Limb (tissue), 2 donors: Measurements from ENCODE around the gene HSF4.
"Not testable (repeated sequence)": the region's sequence is repeated elsewhere in the genome, so short reads cannot be mapped to it uniquely, and the experiment has no call there.

Source experiments
- DNase-seq, 2 donors: peaks; one replicate each; pipeline ENCODE4 v3.0.0-alpha.2; 2016; ENCODE audit errors: extremely low spot score in 2 of 2

HSF4 gene

GRCh38 chr16:67164599-67165061, at the start of gene HSF4:
TSS of gene HSF4 (plus strand) at chr16:67164745. CDS start at chr16:67164812, 67 bp downstream.
- peak in 1 of 2 donors; percentile 46 for DNase-seq

GRCh38 chr16:67114793-67115192, 49.8 kb upstream of the HSF4 start:
- DNase-seq, result no peak

- no peak for DNase-seq
Measured at GRCh38 chr16:67115639-67116038, 48.9 kb upstream of the HSF4 start.

GRCh38 chr16:67116388-67117311, 47.9 kb upstream of the HSF4 start:
- no peak for DNase-seq

- no peak for DNase-seq
Measured at GRCh38 chr16:67117716-67118115, 46.8 kb upstream of the HSF4 start.

- DNase-seq, result no peak
Measured at GRCh38 chr16:67120025-67120424, 44.5 kb upstream of the HSF4 start.

GRCh38 chr16:67122799-67123198, 41.7 kb upstream of the HSF4 start:
- DNase-seq, result not testable (repeated sequence)

- DNase-seq, result no peak
Measured at GRCh38 chr16:67128417-67128816, 36.1 kb upstream of the HSF4 start.

- no peak for DNase-seq
Measured at GRCh38 chr16:67128887-67129286, 35.7 kb upstream of the HSF4 start.

- DNase-seq, result no peak
Measured at GRCh38 chr16:67129422-67129821, 35.1 kb upstream of the HSF4 start.

GRCh38 chr16:67137605-67138004, 26.9 kb upstream of the HSF4 start:
- no peak for DNase-seq

GRCh38 chr16:67141391-67141790, 23.2 kb upstream of the HSF4 start:
- no peak for DNase-seq

GRCh38 chr16:67142342-67142741, 22.2 kb upstream of the HSF4 start:
- DNase-seq, result no peak

GRCh38 chr16:67144943-67145342, 19.6 kb upstream of the HSF4 start:
- no peak for DNase-seq

GRCh38 chr16:67145746-67146145, 18.8 kb upstream of the HSF4 start:
- DNase-seq, result no peak

GRCh38 chr16:67146523-67147357, 17.8 kb upstream of the HSF4 start:
- DNase-seq, result no peak

GRCh38 chr16:67147437-67148140, 17.0 kb upstream of the HSF4 start:
- DNase-seq, result no peak

GRCh38 chr16:67148221-67148620, 16.3 kb upstream of the HSF4 start:
- DNase-seq, result no peak

- DNase-seq, result no peak
Measured at GRCh38 chr16:67148656-67149275, 15.8 kb upstream of the HSF4 start.

GRCh38 chr16:67149276-67150046, 15.1 kb upstream of the HSF4 start:
- DNase-seq, result no peak
